SK-N-SH (cell line): ENCODE results near the gene ANKRD40.

Source experiments
- CTCF ChIP-seq: fragments of 200-600 bp; sonication (generic); IDR thresholded peaks from 2 replicates; pipeline ENCODE4 v1.6.1; 2017; ENCODE audit warnings: antibody characterized with exemption, mild to moderate bottlenecking, moderate library complexity
- POLR2AphosphoS5 ChIP-seq: IDR thresholded peaks from 2 replicates; pipeline ENCODE4 v1.6.1; 2012; ENCODE audit warnings: low read depth, low read length

GRCh38 chr17:50672831-50673551, 34.7 kb downstream of the ANKRD40 start:
- TF ChIP-seq POLR2AphosphoS5 (no peak), CTCF (no peak)
